HepG2 (cell line): ENCODE data around the gene NAGS. TPM values are rescaled to one million over a fixed set of nuclear protein-coding genes. Genes with fewer than 3 reads are reported as not detected.

Experiments
- DNMT3B ChIP-seq: conservative IDR thresholded peaks from 2 replicates; pipeline ENCODE4 v1.6.1; 2016; ENCODE audit warnings: missing biosample characterization, control low read depth
- JUN ChIP-seq: sonication (generic); formaldehyde crosslinking; IDR thresholded peaks from 2 replicates; pipeline ENCODE4 v1.4.0; 2020; ENCODE audit warnings: mild to moderate bottlenecking, missing genetic modification reagents
- KLF15 ChIP-seq: sonication (generic); formaldehyde crosslinking; IDR thresholded peaks from 2 replicates; pipeline ENCODE4 v1.8.1; 2023; ENCODE audit warnings: borderline replicate concordance, mild to moderate bottlenecking, inconsistent platforms, missing genetic modification reagents, mixed read lengths
- MAFG ChIP-seq: sonication (generic); formaldehyde crosslinking; IDR thresholded peaks from 2 replicates; pipeline ENCODE4 v1.5.1; 2020; ENCODE audit warnings: mild to moderate bottlenecking, missing genetic modification reagents
- MTA3 ChIP-seq: sonication (generic); formaldehyde crosslinking; IDR thresholded peaks from 2 replicates; pipeline ENCODE4 v1.4.0; 2020; ENCODE audit warnings: missing genetic modification reagents
- PLRG1 ChIP-seq: fragments of 450-650 bp; conservative IDR thresholded peaks from 2 replicates; pipeline ENCODE4 v1.6.1; 2016
- REST ChIP-seq, 2 experiments: IDR thresholded peaks; 2 replicates each; pipeline ENCODE4 v1.6.1; 2011 to 2012; ENCODE audit warnings: low read length in 2 of 2, borderline replicate concordance in 1 of 2, low read depth in 1 of 2, mild to moderate bottlenecking in 1 of 2, moderate library complexity in 1 of 2
- SP5 ChIP-seq: IDR thresholded peaks from 2 replicates; pipeline ENCODE4 v1.6.1; 2016; ENCODE audit warnings: low read depth, borderline replicate concordance
- TRIM22 ChIP-seq: fragments of 450-650 bp; IDR thresholded peaks from 2 replicates; pipeline ENCODE4 v1.6.1; 2017
- ZNF225 ChIP-seq: sonication (generic); formaldehyde crosslinking; IDR thresholded peaks from 2 replicates; pipeline ENCODE4 v1.4.0; 2020; ENCODE audit warnings: mild to moderate bottlenecking, missing genetic modification reagents
- ZNF414 ChIP-seq: sonication (generic); formaldehyde crosslinking; IDR thresholded peaks from 2 replicates; pipeline ENCODE4 v1.5.0; 2020; ENCODE audit warnings: missing genetic modification reagents
- polyA plus RNA-seq, 8 experiments: library from polyadenylated mRNA; depleted of rRNA in 3 of 8; stranded (reverse) in 7 of 8; unstranded in 1 of 8; fragments of >200 nt; fragmentation: Illumina TruSeq in 4 of 8; extraction: Trizol in 4 of 8; gene quantifications; 2 replicates each; pipeline versions ENCODE4 v1.2.1 to v1.2.3, GENCODE V29; 2011 to 2016; ENCODE audit warnings: low read depth in 4 of 8, missing spikeins in 1 of 8, mixed read lengths in 1 of 8; ENCODE audit not compliant: insufficient read depth in 1 of 8
- total RNA-seq, 5 experiments: library from RNA; depleted of rRNA; stranded (reverse); fragments of >200 nt; fragmentation: Illumina TruSeq; extraction: Trizol; gene quantifications; 2 replicates each; pipeline ENCODE4 v1.2.3, GENCODE V29; 2016; ENCODE audit warnings: low read depth in 1 of 5
- TF ChIP-seq, protein P1 (sequence below): sonication (generic); formaldehyde crosslinking; IDR thresholded peaks from 2 replicates; pipeline ENCODE4 v1.8.1; 2023; ENCODE audit warnings: mild to moderate bottlenecking, missing genetic modification reagents, borderline replicate concordance
- TF ChIP-seq, protein P2 (sequence below): sonication (generic); formaldehyde crosslinking; IDR thresholded peaks from 2 replicates; pipeline ENCODE4 v1.9.0; 2021; ENCODE audit warnings: mild to moderate bottlenecking, missing genetic modification reagents

NAGS gene
- total and polyA plus RNA-seq, 2 of the 13 experiments (the other 11 are each of a cell fraction or from before 2014, with no cell fraction given), result 4.3 to 5.1 TPM

- TF ChIP-seq ZNF414 (CRISPR knock-in tag) (peak; percentile 90), MTA3 (CRISPR knock-in tag) (no peak), ZNF225 (no peak; the same call in 1 of the 2 replicates), SP5 (CRISPR knock-in tag) (peak; percentile 99), KLF15 (CRISPR knock-in tag) (peak; percentile 93; the same call in 1 of the 2 replicates), REST (IDR thresholded peaks at IDR 0.05; ENCODE audit: borderline replicate concordance in 1 of 2, low read depth in 1 of 2, low read length in 2 of 2) (peak in 1 of 2 experiments; percentile 45; a peak in 2 of 4 replicates), PLRG1 (no peak), DNMT3B (CRISPR knock-in tag) (no peak), MAFG (CRISPR knock-in tag) (peak; percentile 39; the same call in 1 of the 2 replicates), JUN (CRISPR knock-in tag) (peak; percentile 66; the same call in 1 of the 2 replicates), TRIM22 (no peak)
- TF ChIP-seq, protein P1, sequence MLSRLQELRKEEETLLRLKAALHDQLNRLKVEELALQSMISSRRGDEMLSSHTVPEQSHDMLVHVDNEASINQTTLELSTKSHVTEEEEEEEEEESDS, result no peak
- TF ChIP-seq, protein P2, sequence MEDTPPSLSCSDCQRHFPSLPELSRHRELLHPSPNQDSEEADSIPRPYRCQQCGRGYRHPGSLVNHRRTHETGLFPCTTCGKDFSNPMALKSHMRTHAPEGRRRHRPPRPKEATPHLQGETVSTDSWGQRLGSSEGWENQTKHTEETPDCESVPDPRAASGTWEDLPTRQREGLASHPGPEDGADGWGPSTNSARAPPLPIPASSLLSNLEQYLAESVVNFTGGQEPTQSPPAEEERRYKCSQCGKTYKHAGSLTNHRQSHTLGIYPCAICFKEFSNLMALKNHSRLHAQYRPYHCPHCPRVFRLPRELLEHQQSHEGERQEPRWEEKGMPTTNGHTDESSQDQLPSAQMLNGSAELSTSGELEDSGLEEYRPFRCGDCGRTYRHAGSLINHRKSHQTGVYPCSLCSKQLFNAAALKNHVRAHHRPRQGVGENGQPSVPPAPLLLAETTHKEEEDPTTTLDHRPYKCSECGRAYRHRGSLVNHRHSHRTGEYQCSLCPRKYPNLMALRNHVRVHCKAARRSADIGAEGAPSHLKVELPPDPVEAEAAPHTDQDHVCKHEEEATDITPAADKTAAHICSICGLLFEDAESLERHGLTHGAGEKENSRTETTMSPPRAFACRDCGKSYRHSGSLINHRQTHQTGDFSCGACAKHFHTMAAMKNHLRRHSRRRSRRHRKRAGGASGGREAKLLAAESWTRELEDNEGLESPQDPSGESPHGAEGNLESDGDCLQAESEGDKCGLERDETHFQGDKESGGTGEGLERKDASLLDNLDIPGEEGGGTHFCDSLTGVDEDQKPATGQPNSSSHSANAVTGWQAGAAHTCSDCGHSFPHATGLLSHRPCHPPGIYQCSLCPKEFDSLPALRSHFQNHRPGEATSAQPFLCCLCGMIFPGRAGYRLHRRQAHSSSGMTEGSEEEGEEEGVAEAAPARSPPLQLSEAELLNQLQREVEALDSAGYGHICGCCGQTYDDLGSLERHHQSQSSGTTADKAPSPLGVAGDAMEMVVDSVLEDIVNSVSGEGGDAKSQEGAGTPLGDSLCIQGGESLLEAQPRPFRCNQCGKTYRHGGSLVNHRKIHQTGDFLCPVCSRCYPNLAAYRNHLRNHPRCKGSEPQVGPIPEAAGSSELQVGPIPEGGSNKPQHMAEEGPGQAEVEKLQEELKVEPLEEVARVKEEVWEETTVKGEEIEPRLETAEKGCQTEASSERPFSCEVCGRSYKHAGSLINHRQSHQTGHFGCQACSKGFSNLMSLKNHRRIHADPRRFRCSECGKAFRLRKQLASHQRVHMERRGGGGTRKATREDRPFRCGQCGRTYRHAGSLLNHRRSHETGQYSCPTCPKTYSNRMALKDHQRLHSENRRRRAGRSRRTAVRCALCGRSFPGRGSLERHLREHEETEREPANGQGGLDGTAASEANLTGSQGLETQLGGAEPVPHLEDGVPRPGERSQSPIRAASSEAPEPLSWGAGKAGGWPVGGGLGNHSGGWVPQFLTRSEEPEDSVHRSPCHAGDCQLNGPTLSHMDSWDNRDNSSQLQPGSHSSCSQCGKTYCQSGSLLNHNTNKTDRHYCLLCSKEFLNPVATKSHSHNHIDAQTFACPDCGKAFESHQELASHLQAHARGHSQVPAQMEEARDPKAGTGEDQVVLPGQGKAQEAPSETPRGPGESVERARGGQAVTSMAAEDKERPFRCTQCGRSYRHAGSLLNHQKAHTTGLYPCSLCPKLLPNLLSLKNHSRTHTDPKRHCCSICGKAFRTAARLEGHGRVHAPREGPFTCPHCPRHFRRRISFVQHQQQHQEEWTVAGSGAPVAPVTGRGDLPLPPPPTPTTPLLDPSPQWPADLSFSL, result no peak
Observed at GRCh38 chr17:43983515-43984411, 20.7 kb upstream of the NAGS start (continued).
